Measurements from ENCODE around the gene RASL12.
"Not testable (repeated sequence)": the region's sequence is repeated elsewhere in the genome, so short reads cannot be mapped to it uniquely, and the experiment has no call there.

The RASL12 gene

DNA sequence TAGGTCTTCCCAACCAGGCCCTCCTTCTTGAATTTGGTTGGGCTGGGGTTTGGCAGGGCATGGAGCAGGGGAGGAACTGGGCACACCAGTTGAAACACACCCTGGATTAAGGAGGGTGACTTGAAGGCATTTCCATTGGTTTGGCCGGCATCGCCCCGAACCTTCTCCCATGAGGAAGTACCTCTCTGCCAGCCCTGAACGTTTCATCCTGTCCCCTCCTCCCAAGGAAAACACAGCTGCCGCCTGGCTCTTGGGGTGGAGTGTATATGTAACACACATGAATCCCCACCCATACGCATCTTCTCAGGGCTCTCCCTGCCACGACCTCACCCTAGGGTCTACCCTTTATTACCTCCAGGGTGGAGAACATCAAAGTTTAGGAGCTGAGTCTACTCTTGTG, 32.7 kb upstream of the RASL12 start:
- Histone ChIP-seq H3K36me3 (ENCODE audit: control insufficient read depth, insufficient read depth, low read length) (peaks cover 6% of the 10 kb centered on the region; the same call in 1 of the 2 replicates), H3K9me3 (ENCODE audit: control insufficient read depth, insufficient read depth, low read length) (no peaks in the 10 kb centered on the region), H3K9ac (ENCODE audit: low read depth, low read length) (no peak overlapping the region), H3K4me3 (ENCODE audit: low read depth, low read length) (no peak overlapping the region), H3K4me1 (ENCODE audit: control insufficient read depth, insufficient read depth, low read length) (no peaks in the 10 kb centered on the region; the same call in 1 of the 2 replicates), H3K27me3 (ENCODE audit: control insufficient read depth, insufficient read depth, low read length) (peaks cover 10% of the 10 kb centered on the region; the same call in 1 of the 2 replicates), H3K27ac (ENCODE audit: low read depth, low read length) (no peak overlapping the region)

DNA sequence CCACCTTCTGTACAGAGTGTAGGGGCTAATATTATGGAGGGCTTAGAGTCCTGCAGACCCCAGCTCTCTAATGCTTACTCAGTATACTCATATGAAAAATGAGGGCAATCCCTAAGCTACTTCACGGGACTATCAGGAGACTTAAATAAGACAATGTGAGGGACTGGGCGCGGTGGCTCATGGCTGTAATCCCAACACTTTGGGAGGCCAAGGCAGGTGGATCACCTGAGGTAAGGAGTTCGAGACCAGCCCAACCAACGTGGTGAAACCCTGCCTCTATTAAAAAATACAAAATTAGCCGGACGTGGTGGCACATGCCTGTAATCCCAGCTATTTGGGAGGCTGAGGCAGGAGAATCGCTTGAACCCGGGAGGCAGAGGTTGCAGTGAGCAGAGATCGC, 32.0 kb upstream of the RASL12 start:
- H3K36me3 ChIP-seq (ENCODE audit: control insufficient read depth, insufficient read depth, low read length); H3K9ac ChIP-seq (ENCODE audit: low read depth, low read length); H3K4me3 ChIP-seq (ENCODE audit: low read depth, low read length): not testable (repeated sequence)

GRCh38 chr15:65099336-65099735, 31.5 kb upstream of the RASL12 start:
- Histone ChIP-seq H3K9ac (ENCODE audit: low read depth, low read length) (no peak overlapping the region), H3K4me3 (ENCODE audit: low read depth, low read length) (no peak overlapping the region), H3K4me1 (ENCODE audit: control insufficient read depth, insufficient read depth, low read length) (no peaks in the 10 kb centered on the region; the same call in 1 of the 2 replicates), H3K27ac (ENCODE audit: low read depth, low read length) (no peak overlapping the region), H3K27me3 (ENCODE audit: control insufficient read depth, insufficient read depth, low read length) (peaks cover 10% of the 10 kb centered on the region; the same call in 1 of the 2 replicates), H3K9me3 (ENCODE audit: control insufficient read depth, insufficient read depth, low read length) (no peaks in the 10 kb centered on the region), H3K36me3 (ENCODE audit: control insufficient read depth, insufficient read depth, low read length) (peaks cover 6% of the 10 kb centered on the region; the same call in 1 of the 2 replicates)

More for the DNA sequence above, 32.0 kb upstream of the RASL12 start:
- not testable (repeated sequence) for H3K4me1 ChIP-seq (ENCODE audit: control insufficient read depth, insufficient read depth, low read length); H3K9me3 ChIP-seq (ENCODE audit: control insufficient read depth, insufficient read depth, low read length); H3K27ac ChIP-seq (ENCODE audit: low read depth, low read length)
- H3K27me3 ChIP-seq (ENCODE audit: control insufficient read depth, insufficient read depth, low read length) = peaks cover 10% of the 10 kb centered on the region; the same call in 1 of the 2 replicates

GRCh38 chr15:65097651-65098263, 30.0 kb upstream of the RASL12 start:
- Histone ChIP-seq H3K9ac (ENCODE audit: low read depth, low read length) (no peak overlapping the region), H3K4me1 (ENCODE audit: control insufficient read depth, insufficient read depth, low read length) (no peaks in the 10 kb centered on the region; the same call in 1 of the 2 replicates), H3K27ac (ENCODE audit: low read depth, low read length) (no peak overlapping the region), H3K4me3 (ENCODE audit: low read depth, low read length) (no peak overlapping the region), H3K36me3 (ENCODE audit: control insufficient read depth, insufficient read depth, low read length) (peaks cover 6% of the 10 kb centered on the region; the same call in 1 of the 2 replicates), H3K27me3 (ENCODE audit: control insufficient read depth, insufficient read depth, low read length) (peaks cover 3% of the 10 kb centered on the region; the same call in 1 of the 2 replicates), H3K9me3 (ENCODE audit: control insufficient read depth, insufficient read depth, low read length) (no peaks in the 10 kb centered on the region)

GRCh38 chr15:65096481-65097385, 28.9 kb upstream of the RASL12 start:
- H3K9me3 ChIP-seq (ENCODE audit: control insufficient read depth, insufficient read depth, low read length) = no peaks in the 10 kb centered on the region
- no peak overlapping the region for H3K4me3 ChIP-seq (ENCODE audit: low read depth, low read length)
- H3K4me1 ChIP-seq (ENCODE audit: control insufficient read depth, insufficient read depth, low read length) = no peaks in the 10 kb centered on the region; the same call in 1 of the 2 replicates
- no peak overlapping the region for H3K27ac ChIP-seq (ENCODE audit: low read depth, low read length)
- H3K36me3 ChIP-seq (ENCODE audit: control insufficient read depth, insufficient read depth, low read length) = peaks cover 6% of the 10 kb centered on the region; the same call in 1 of the 2 replicates
- no peaks in the 10 kb centered on the region for H3K27me3 ChIP-seq (ENCODE audit: control insufficient read depth, insufficient read depth, low read length)
- H3K9ac ChIP-seq (ENCODE audit: low read depth, low read length) = no peak overlapping the region

DNA sequence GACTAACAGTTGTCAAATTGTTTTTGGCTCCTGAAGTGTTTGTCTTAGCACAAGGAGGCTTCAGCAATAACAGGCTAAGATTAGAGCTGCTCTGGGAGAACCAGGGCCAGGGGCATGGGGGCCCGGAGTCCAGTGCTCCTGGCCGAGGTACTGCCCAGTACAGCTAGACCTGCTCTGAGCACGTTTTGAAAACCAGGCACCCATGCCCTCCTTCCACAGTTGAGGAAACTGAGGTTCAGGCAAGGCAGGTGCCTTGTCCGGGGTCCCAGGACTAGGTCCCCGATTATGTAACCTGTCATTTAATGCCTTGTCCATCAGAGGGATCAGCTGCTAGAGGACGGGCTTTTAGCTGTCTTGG, 27.9 kb upstream of the RASL12 start:
- Histone ChIP-seq H3K27me3 (ENCODE audit: control insufficient read depth, insufficient read depth, low read length) (no peaks in the 10 kb centered on the region), H3K27ac (ENCODE audit: low read depth, low read length) (no peak overlapping the region), H3K4me3 (ENCODE audit: low read depth, low read length) (no peak overlapping the region), H3K4me1 (ENCODE audit: control insufficient read depth, insufficient read depth, low read length) (no peaks in the 10 kb centered on the region; the same call in 1 of the 2 replicates), H3K36me3 (ENCODE audit: control insufficient read depth, insufficient read depth, low read length) (peaks cover 6% of the 10 kb centered on the region; the same call in 1 of the 2 replicates), H3K9me3 (ENCODE audit: control insufficient read depth, insufficient read depth, low read length) (no peaks in the 10 kb centered on the region), H3K9ac (ENCODE audit: low read depth, low read length) (no peak overlapping the region)

DNA sequence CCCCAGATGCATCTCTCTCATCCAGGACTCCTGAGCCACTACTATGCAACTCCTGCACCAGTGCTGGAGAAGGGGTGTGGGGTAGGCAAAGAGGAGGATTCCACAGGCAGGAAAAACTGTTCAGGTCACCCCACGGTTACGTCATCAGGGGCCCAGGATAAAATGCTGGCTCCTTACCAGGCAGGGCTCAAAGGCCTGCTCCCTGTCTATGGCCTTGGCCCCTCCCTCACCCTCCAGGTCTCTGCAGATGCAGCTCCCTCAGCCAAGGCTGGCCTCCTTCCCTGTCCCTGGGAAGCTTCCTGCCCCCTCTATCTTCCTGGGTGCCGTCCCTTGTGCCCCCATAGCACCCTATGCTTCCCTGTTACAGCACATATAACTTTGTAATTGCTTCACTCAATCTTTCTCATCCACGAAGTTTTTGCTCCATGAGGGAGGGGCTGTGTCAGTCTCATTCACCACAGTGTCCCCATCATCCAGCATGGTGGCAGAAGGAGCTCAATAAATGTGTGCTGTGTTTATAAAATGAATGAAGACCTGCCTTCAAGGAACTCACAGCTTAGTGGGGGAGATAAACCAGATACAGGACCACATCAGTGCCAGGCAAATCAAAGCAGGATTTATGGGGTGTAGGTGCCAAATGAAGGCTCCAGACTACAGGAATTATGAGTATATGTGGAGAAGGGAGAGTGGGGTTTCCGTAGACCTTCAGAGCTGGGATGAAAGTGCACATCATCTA, 27.4 kb upstream of the RASL12 start:
- Histone ChIP-seq H3K4me1 (ENCODE audit: control insufficient read depth, insufficient read depth, low read length) (no peaks in the 10 kb centered on the region; the same call in 1 of the 2 replicates), H3K4me3 (ENCODE audit: low read depth, low read length) (no peak overlapping the region), H3K36me3 (ENCODE audit: control insufficient read depth, insufficient read depth, low read length) (peaks cover 6% of the 10 kb centered on the region; the same call in 1 of the 2 replicates), H3K9me3 (ENCODE audit: control insufficient read depth, insufficient read depth, low read length) (no peaks in the 10 kb centered on the region), H3K27me3 (ENCODE audit: control insufficient read depth, insufficient read depth, low read length) (no peaks in the 10 kb centered on the region), H3K9ac (ENCODE audit: low read depth, low read length) (no peak overlapping the region), H3K27ac (ENCODE audit: low read depth, low read length) (no peak overlapping the region)

DNA sequence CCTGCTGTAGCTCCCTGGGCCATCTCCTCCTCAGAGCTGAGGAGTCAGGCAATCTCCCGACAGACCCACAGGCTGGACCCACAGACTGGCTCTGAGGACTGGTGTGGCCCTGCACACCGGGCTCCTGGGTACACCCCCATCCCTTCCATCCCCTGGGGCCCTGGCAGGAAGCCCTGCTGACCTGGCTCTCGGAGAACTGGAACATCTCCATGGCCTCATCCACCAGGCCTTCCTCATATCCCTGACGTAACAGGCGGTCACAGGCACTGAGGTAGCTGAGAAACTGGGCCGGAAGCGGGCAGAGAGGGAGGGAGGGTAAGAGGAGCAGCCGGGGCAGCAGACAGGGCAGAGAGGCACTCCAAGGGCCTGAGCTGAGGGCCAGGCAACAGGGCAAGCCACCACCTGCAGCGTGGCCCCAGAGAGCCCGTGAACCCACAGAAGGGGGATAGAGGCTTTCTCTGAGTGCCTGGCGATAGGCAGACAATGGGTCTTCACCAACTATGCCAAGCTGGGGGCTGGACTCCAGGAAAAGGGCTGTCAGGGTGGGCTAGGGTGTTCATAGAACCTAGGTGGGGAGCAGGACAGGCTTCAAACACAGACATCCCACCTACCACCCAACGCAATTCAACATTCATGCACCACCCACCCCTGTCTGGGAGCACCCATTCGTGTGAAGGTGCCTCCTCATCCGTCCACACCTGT, 26.7 kb upstream of the RASL12 start:
- Histone ChIP-seq H3K9ac (ENCODE audit: low read depth, low read length) (no peak overlapping the region), H3K9me3 (ENCODE audit: control insufficient read depth, insufficient read depth, low read length) (no peaks in the 10 kb centered on the region), H3K36me3 (ENCODE audit: control insufficient read depth, insufficient read depth, low read length) (peaks cover 6% of the 10 kb centered on the region; the same call in 1 of the 2 replicates), H3K4me1 (ENCODE audit: control insufficient read depth, insufficient read depth, low read length) (peaks cover under 1% of the 10 kb centered on the region; the same call in 1 of the 2 replicates), H3K27ac (ENCODE audit: low read depth, low read length) (no peak overlapping the region), H3K4me3 (ENCODE audit: low read depth, low read length) (no peak overlapping the region), H3K27me3 (ENCODE audit: control insufficient read depth, insufficient read depth, low read length) (no peaks in the 10 kb centered on the region)

GRCh38 chr15:65093793-65094170, 26.0 kb upstream of the RASL12 start:
- H3K36me3 ChIP-seq (ENCODE audit: control insufficient read depth, insufficient read depth, low read length); H3K27me3 ChIP-seq (ENCODE audit: control insufficient read depth, insufficient read depth, low read length); H3K4me1 ChIP-seq (ENCODE audit: control insufficient read depth, insufficient read depth, low read length); H3K9me3 ChIP-seq (ENCODE audit: control insufficient read depth, insufficient read depth, low read length); H3K9ac ChIP-seq (ENCODE audit: low read depth, low read length); H3K27ac ChIP-seq (ENCODE audit: low read depth, low read length); H3K4me3 ChIP-seq (ENCODE audit: low read depth, low read length): not testable (repeated sequence)
